Prostate gland (tissue), 2 donors: ENCODE results near the gene HNRNPC.

ENCODE experiments used
- POLR2A ChIP-seq: fragments of 450-650 bp; IDR thresholded peaks from one replicate; pipeline ENCODE4 v1.6.1; 2016; ENCODE audit warnings: antibody characterized with exemption, mild to moderate bottlenecking
- TF ChIP-seq, protein P1 (sequence below), 4 experiments: fragments of 200-600 bp in 2 of 4; fragments of 450-650 bp in 2 of 4; sonication (generic) in 2 of 4; IDR thresholded peaks; 1 replicate in 3 of 4; 2 replicates in 1 of 4; pipeline ENCODE4 v1.5.1; 2016 to 2019; ENCODE audit warnings: antibody characterized with exemption in 4 of 4, mild to moderate bottlenecking in 2 of 4, moderate library complexity in 2 of 4

DNA sequence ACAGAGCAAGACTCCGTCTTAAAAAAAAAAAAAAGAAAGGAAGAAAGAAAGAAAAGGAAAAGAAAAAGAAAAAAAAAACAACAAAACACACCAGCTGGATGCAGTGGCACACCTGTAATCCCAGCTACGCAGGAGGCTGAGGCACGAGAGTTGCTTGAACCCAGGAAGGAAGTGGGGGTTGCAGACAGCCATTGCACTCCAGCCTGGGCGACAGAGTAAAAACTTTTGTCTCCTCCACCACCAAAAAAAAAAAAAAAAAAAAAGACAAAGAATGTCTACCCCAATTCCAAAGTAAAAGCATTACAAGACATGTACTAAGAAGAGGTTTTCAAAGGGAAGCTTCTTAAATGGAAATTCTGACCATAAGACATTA lies 53.4 kb downstream of the HNRNPC start:
- TF ChIP-seq POLR2A: no peak
- TF ChIP-seq, protein P1, sequence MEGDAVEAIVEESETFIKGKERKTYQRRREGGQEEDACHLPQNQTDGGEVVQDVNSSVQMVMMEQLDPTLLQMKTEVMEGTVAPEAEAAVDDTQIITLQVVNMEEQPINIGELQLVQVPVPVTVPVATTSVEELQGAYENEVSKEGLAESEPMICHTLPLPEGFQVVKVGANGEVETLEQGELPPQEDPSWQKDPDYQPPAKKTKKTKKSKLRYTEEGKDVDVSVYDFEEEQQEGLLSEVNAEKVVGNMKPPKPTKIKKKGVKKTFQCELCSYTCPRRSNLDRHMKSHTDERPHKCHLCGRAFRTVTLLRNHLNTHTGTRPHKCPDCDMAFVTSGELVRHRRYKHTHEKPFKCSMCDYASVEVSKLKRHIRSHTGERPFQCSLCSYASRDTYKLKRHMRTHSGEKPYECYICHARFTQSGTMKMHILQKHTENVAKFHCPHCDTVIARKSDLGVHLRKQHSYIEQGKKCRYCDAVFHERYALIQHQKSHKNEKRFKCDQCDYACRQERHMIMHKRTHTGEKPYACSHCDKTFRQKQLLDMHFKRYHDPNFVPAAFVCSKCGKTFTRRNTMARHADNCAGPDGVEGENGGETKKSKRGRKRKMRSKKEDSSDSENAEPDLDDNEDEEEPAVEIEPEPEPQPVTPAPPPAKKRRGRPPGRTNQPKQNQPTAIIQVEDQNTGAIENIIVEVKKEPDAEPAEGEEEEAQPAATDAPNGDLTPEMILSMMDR (IDR thresholded peaks at IDR 0.05): no peak
